K562 (cell line): ENCODE data around the gene NTSR2. TPM values are rescaled to one million over a fixed set of nuclear protein-coding genes. Genes with fewer than 3 reads are reported as not detected.

ENCODE experiments used
- ATAC-seq: fragments of 200-7000 bp; cut with Tn5 transposase; 3 replicates; pipeline ENCODE4 v1.9.1; 2020; ENCODE audit warnings: moderate library complexity
- BruUV-seq: library from RNA; stranded (reverse); fragments of 400-500 nt; replicated peaks from 2 replicates; lab custom pipeline; 2021; lab: Mats Ljungman, UMichigan
- CTCF ChIA-PET: fragments of 300-600 bp; formaldehyde crosslinking; extraction: SDS; loops from one replicate; lab custom pipeline; 2021; ENCODE audit warnings: low intra/inter-chr PET ratio; lab: Yijun Ruan, JAX
- POLR2A ChIA-PET: fragments of 300-600, 350-650 bp; sonication (Branson Sonifier 250); formaldehyde crosslinking; extraction: SDS; loops from one replicate; lab custom pipeline; 2021; ENCODE audit warnings: antibody characterized with exemption, inconsistent platforms; lab: Yijun Ruan, JAX
- DNase-seq, 4 experiments: peaks; one replicate each; pipeline versions ENCODE4 v3.0.0 to v3.0.0-alpha.2; 2011 to 2018; ENCODE audit warnings: low spot score in 3 of 4, mixed read lengths in 3 of 4; ENCODE audit errors: extremely low read depth in 1 of 4
- FAIRE-seq: peaks from 2 replicates; lab custom pipeline; 2011; peaks lifted over from hg19 to GRCh38; lab: Jason Lieb, UNC
- H2AFZ ChIP-seq: 2 replicates; pipeline ENCODE4 v1.6.0; 2011; ENCODE audit warnings: low read depth, low read length, control low read depth, inconsistent platforms
- H3K27ac ChIP-seq: fragments of 200-600 bp; 3 replicates; pipeline ENCODE4 v1.8.0; 2011; ENCODE audit warnings: low read depth, mild to moderate bottlenecking, control low read depth, inconsistent platforms, low read length, moderate library complexity, mixed read lengths; ENCODE audit errors: extremely low read depth
- H3K27me3 ChIP-seq, 2 experiments: fragments of 300-600 bp in 1 of 2; 2 replicates in 1 of 2; 3 replicates in 1 of 2; pipeline versions ENCODE4 v1.6.0 to v1.8.0; 2011; ENCODE audit warnings: inconsistent platforms in 2 of 2, low read length in 2 of 2, mild to moderate bottlenecking in 1 of 2, mixed read lengths in 1 of 2, moderate library complexity in 1 of 2; ENCODE audit not compliant: control insufficient read depth in 2 of 2, insufficient read depth in 2 of 2
- H3K36me3 ChIP-seq: fragments of 300-600 bp; 3 replicates; pipeline ENCODE4 v1.8.0; 2011; ENCODE audit warnings: mild to moderate bottlenecking, low read length, inconsistent platforms; ENCODE audit not compliant: control insufficient read depth, insufficient read depth
- H3K4me1 ChIP-seq, 2 experiments: fragments of 200-600 bp in 1 of 2; replicated peaks in 1 of 2; 2 replicates in 1 of 2; 3 replicates in 1 of 2; pipeline versions ENCODE4 v1.5.1 to v1.8.0; 2011; ENCODE audit warnings: inconsistent platforms in 2 of 2, low read length in 2 of 2, mild to moderate bottlenecking in 1 of 2, mixed read lengths in 1 of 2, moderate library complexity in 1 of 2; ENCODE audit not compliant: control insufficient read depth in 2 of 2, insufficient read depth in 2 of 2
- H3K4me2 ChIP-seq: 2 replicates; pipeline ENCODE4 v1.6.1; 2011; ENCODE audit warnings: low read length, control low read depth, inconsistent platforms, mixed read lengths; ENCODE audit not compliant: insufficient read depth
- H3K4me3 ChIP-seq: fragments of 200-600 bp; sonication (generic), shearing (Covaris generic); 2 replicates; pipeline ENCODE4 v1.5.1; 2016; ENCODE audit warnings: control low read depth, inconsistent platforms
- H3K79me2 ChIP-seq: fragments of 200-600 bp; 3 replicates; pipeline ENCODE4 v1.8.0; 2011; ENCODE audit warnings: low read length, inconsistent platforms; ENCODE audit not compliant: control insufficient read depth, insufficient read depth
- H3K9ac ChIP-seq, 2 experiments: 2 replicates each; pipeline versions ENCODE4 v1.6.0 to v1.6.1; 2011; ENCODE audit warnings: low read depth in 2 of 2, low read length in 2 of 2, control low read depth in 1 of 2, inconsistent platforms in 1 of 2, mild to moderate bottlenecking in 1 of 2, mixed read lengths in 1 of 2; ENCODE audit not compliant: insufficient read depth in 1 of 2
- H3K9me1 ChIP-seq: one replicate; pipeline ENCODE4 v1.6.0; 2011; ENCODE audit warnings: inconsistent platforms, mild to moderate bottlenecking, low read length, moderate library complexity; ENCODE audit not compliant: control insufficient read depth, insufficient read depth
- H3K9me3 ChIP-seq: replicated peaks from 2 replicates; pipeline ENCODE4 v1.5.1; 2011; ENCODE audit warnings: low read depth, low read length, inconsistent platforms; ENCODE audit not compliant: control insufficient read depth, insufficient read depth
- H4K20me1 ChIP-seq: replicated peaks from 2 replicates; pipeline ENCODE4 v1.6.1; 2011; ENCODE audit warnings: low read length, inconsistent platforms, mixed read lengths; ENCODE audit not compliant: control insufficient read depth, insufficient read depth
- HDAC6 ChIP-seq: IDR thresholded peaks from 2 replicates; pipeline ENCODE4 v1.6.1; 2012; ENCODE audit warnings: low read depth, mild to moderate bottlenecking, control low read depth, inconsistent platforms, low read length, moderate library complexity
- MLX ChIP-seq, 2 experiments: fragments of 450-650 bp in 1 of 2; sonication (generic) in 1 of 2; formaldehyde crosslinking; conservative IDR thresholded peaks; 2 replicates each; pipeline versions ENCODE4 v1.4.0 to v1.8.1; 2020 to 2022; ENCODE audit warnings: mild to moderate bottlenecking in 1 of 2, missing genetic modification reagents in 1 of 2
- WGBS: fragments of 100-300 bp; shearing (Covaris generic); methylation state at CpG from one replicate; pipeline ENCODE4 v1.1.6; 2016; ENCODE audit warnings: low coverage, mixed read lengths; ENCODE audit not compliant: insufficient coverage; ENCODE audit errors: missing lambda C conversion rate; 5-methylcytosine and 5-hydroxymethylcytosine counted together
- in situ Hi-C: fragments of 300-500 bp; cut with MboI; formaldehyde crosslinking; loops from 4 replicates; pipeline ENCODE4 v1.15.0; 2018; ENCODE audit warnings: inconsistent platforms, mixed read lengths
- intact Hi-C: fragments of 100-400 bp; cut with micrococcal nuclease; formaldehyde crosslinking; loops from 2 replicates; pipeline ENCODE4 v1.14.2; 2022
- polyA plus RNA-seq, 8 experiments: library from polyadenylated mRNA; depleted of rRNA in 4 of 8; stranded (reverse) in 5 of 8; unstranded in 3 of 8; fragments of >200 nt; fragmentation: Nextera tagmentation in 2 of 8; fragmentation: Illumina TruSeq in 1 of 8; extraction: Ambion mirVana in 2 of 8; extraction: Trizol in 1 of 8; gene quantifications; 2 replicates each; pipeline versions ENCODE4 v1.2.1 to v1.2.3, GENCODE V29; 2011 to 2014; ENCODE audit warnings: inconsistent platforms in 1 of 8, missing spikeins in 1 of 8
- total RNA-seq, 7 experiments: library from RNA; depleted of rRNA in 6 of 7; stranded (reverse); fragments of >200 nt in 6 of 7; fragmentation: Illumina TruSeq in 2 of 7; extraction: Trizol in 2 of 7; gene quantifications; 2 replicates each; pipeline versions ENCODE4 v1.2.1 to v1.2.3, GENCODE V29; 2011 to 2021; ENCODE audit warnings: low replicate concordance in 1 of 7

Gene NTSR2
- total and polyA plus RNA-seq, 9 of the 15 experiments (the other 6 are each of a cell fraction or from before 2014, with no cell fraction given), result not detected

- Histone ChIP-seq H3K9me1 (no peaks in the 10 kb centered on the region), H3K4me1 (peaks cover 6 to 7% of the 10 kb centered on the region in 2 experiments; a peak in 4 of 5 replicates), H3K27ac (no peak overlapping the region), H3K4me2 (no peak overlapping the region), H3K4me3 (no peak overlapping the region), H3K27me3 (peaks cover 10 to 45% of the 10 kb centered on the region in 2 experiments; a peak in 3 of 5 replicates), H3K9ac (no peak overlapping the region), H3K9me3 (no peaks in the 10 kb centered on the region)
- ChIA-PET POLR2A (interaction anchor here (1.3 kb wide), 1 partner anchor 8 kb away, joined by 3 read pairs; no protein-coding TSS in a partner anchor), CTCF (no interaction called here)
- in situ Hi-C loops, result no loop called here
- TF ChIP-seq HDAC6 (no peak), MLX (CRISPR knock-in tag; conservative IDR thresholded peaks at IDR 0.05) (no peak)
- TF ChIP-seq, all 486 proteins: peak for 0
- no peak for ATAC-seq
- Histone ChIP-seq H2AFZ (no peak overlapping the region), H4K20me1 (peaks cover 10% of the 10 kb centered on the region), H3K36me3 (no peaks in the 10 kb centered on the region), H3K79me2 (no peaks in the 10 kb centered on the region)
- WGBS, result 3% methylated on average over 7 of the region's 10 CpGs
- no TSS peak for BruUV-seq
- no peak for FAIRE-seq
- intact Hi-C loops, result no loop called here
- no peak for DNase-seq
These were observed 16.0 kb upstream of the NTSR2 start for GRCh38 chr2:11685906-11686470.
